ENCODE data around the gene BTK. TPM values are rescaled to one million over a fixed set of nuclear protein-coding genes. Genes with fewer than 3 reads are reported as not detected.
"Not testable (repeated sequence)": the region's sequence is repeated elsewhere in the genome, so short reads cannot be mapped to it uniquely, and the experiment has no call there.

BTK gene
- total RNA-seq, 1 donor from 2014 or later: not detected

DNA sequence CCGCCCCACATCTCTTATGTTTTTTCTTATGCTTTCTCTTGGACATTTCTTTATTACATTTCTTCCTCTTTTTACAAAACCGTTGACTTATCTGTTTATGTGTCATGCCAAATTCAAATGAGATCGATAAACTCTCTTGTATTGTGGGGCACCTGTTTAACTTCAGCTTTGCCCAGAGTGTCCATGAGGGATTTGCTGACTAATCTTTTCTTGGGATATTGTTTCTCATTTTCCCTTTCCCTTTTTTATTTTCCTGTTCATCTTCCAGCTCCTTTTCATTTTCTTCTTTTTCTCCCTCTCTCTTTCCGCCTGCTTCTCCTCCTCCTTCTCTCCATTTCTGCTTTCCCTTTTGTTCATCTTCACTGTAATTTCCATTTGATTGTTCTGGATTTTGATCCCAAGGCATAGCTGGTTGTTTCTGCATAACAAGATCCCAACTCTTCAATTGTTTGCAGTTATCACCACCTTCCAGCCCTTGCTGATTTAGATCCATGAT is 48.2 kb downstream of the BTK start:
- DNase-seq (ENCODE audit: low read depth in 2 of 2): no peak

GRCh38 chrX:101334310-101334709 is 51.7 kb downstream of the BTK start:
- DNase-seq (ENCODE audit: low read depth in 2 of 2): not testable (repeated sequence)

DNA sequence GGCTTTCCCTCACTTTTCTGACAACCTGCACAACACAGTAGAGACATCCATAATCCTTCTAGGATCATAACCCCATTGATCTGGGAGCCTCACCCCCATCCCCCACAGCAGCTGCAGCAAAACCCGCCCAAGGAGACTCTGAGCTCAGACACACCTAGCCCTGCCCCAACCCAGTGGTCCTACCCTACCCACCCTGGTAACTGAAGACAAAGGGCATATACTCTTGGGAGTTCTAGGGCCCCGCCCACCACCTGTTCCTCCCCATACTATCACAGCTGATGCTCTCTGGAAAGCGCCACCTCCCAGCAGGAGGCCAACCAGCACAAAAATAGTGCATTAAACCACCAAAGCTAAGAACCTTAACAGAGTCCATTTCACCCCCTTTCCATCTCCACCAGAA is 59.4 kb downstream of the BTK start:
- not testable (repeated sequence) for DNase-seq (ENCODE audit: low read depth in 2 of 2)

DNA sequence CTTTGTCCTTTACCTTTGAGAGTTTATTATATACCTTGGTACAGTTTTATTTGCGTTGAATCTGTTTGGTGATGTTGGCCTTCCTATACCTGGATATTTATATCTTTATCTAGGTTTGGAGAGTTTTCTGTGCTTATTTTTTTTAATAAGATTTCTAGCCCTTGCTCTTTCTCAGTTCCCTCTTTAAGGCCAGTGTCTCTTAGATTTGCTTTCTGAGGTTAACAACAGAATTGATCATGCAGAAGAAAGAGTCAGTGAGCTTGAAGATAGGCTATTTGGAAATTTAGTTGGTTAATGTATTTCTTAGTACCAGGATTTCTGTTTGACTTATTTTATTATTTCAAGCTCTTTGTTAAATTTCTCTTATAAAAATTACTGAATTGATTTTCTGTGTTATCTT is 82.2 kb downstream of the BTK start:
- no peak for DNase-seq (ENCODE audit: low read depth in 2 of 2)

Other genes starting within 250 kb of the BTK start
- gene DRP2, start 166.4 kb downstream of the BTK start, total RNA-seq: 0.22 TPM in 1 of 2 replicates, not detected in the other
- under 0.01 TPM in 1 of 2 replicates, not detected in the other for gene TAF7L, start 94.9 kb downstream of the BTK start, total RNA-seq
- gene TIMM8A, start 37.4 kb downstream of the BTK start, total RNA-seq: 2.2 and 2.6 TPM in 2 replicates
- 208 and 241 TPM in 2 replicates for gene RPL36A, start 4.8 kb upstream of the BTK start, total RNA-seq
- gene GLA, start 21.7 kb upstream of the BTK start, total RNA-seq: 16.9 and 19.2 TPM in 2 replicates
- 65.4 and 70.6 TPM in 2 replicates for gene HNRNPH2, start 22.0 kb upstream of the BTK start, total RNA-seq
- 2.6 and 4.2 TPM in 2 replicates for gene ARMCX4, start 99.3 kb upstream of the BTK start, total RNA-seq
- 39.7 and 55.2 TPM in 2 replicates for gene ARMCX1, start 164.4 kb upstream of the BTK start, total RNA-seq
- gene ARMCX6, start 231.8 kb upstream of the BTK start, total RNA-seq: 28.1 and 30.4 TPM in 2 replicates
- gene ARMCX3, start 237.0 kb upstream of the BTK start, total RNA-seq: 46.4 and 65.5 TPM in 2 replicates

Measured in lung microvascular endothelial cell (primary cell).